ENCODE results near the gene TPK1.

TPK1 gene

GRCh38 chr7:144873316-144873845, 37.5 kb upstream of the TPK1 start:
- Histone ChIP-seq H3K9me3 (ENCODE audit: control insufficient read depth, insufficient read depth, low read length) (no peaks in the 10 kb centered on the region), H3K4me3 (ENCODE audit: low read length) (no peak overlapping the region), H3K27me3 (ENCODE audit: control insufficient read depth, low read length) (0 out of 2 replicates have a peak, but pooled peaks cover 3% of the 10 kb centered on the region), H3F3A (ENCODE audit: control insufficient read depth, insufficient read depth) (no peaks in the 10 kb centered on the region), H3K27ac (ENCODE audit: low read depth, low read length) (no peak overlapping the region), H4K20me1 (ENCODE audit: control insufficient read depth, insufficient read depth, low read depth, low read length) (no peaks in the 10 kb centered on the region), H3K9me2 (replicated peaks; ENCODE audit: control insufficient read depth, low read length) (no peaks in the 10 kb centered on the region), H3K79me2 (ENCODE audit: control insufficient read depth, low read length) (no peaks in the 10 kb centered on the region), H3K4me1 (ENCODE audit: control insufficient read depth, low read length) (no peaks in the 10 kb centered on the region), H3K36me3 (ENCODE audit: control insufficient read depth, low read length) (no peaks in the 10 kb centered on the region), H3K4me2 (ENCODE audit: low read length) (no peak overlapping the region)
- no peak for TF ChIP-seq EZH2phosphoT487 (IDR thresholded peaks at IDR 0.05; ENCODE audit: borderline replicate concordance, low read length)
- TF ChIP-seq CTCF (IDR thresholded peaks at IDR 0.05; ENCODE audit: low read depth, low read length, poor library complexity, severe bottlenecking) = no peak

GRCh38 chr7:144869082-144869481, 33.2 kb upstream of the TPK1 start:
- Histone ChIP-seq H3K4me3 (ENCODE audit: low read length) (no peak overlapping the region), H3K4me1 (ENCODE audit: control insufficient read depth, low read length) (no peaks in the 10 kb centered on the region), H3K27me3 (ENCODE audit: control insufficient read depth, low read length) (0 out of 2 replicates have a peak, but pooled peaks cover 4% of the 10 kb centered on the region), H3K27ac (ENCODE audit: low read depth, low read length) (no peak overlapping the region), H3K9me2 (replicated peaks; ENCODE audit: control insufficient read depth, low read length) (no peaks in the 10 kb centered on the region), H3K9me3 (ENCODE audit: control insufficient read depth, insufficient read depth, low read length) (no peaks in the 10 kb centered on the region), H3F3A (ENCODE audit: control insufficient read depth, insufficient read depth) (no peaks in the 10 kb centered on the region), H4K20me1 (ENCODE audit: control insufficient read depth, insufficient read depth, low read depth, low read length) (no peaks in the 10 kb centered on the region), H3K4me2 (ENCODE audit: low read length) (no peak overlapping the region), H3K79me2 (ENCODE audit: control insufficient read depth, low read length) (no peaks in the 10 kb centered on the region), H3K36me3 (ENCODE audit: control insufficient read depth, low read length) (no peaks in the 10 kb centered on the region)
- TF ChIP-seq CTCF (IDR thresholded peaks at IDR 0.05; ENCODE audit: low read depth, low read length, poor library complexity, severe bottlenecking) (no peak), EZH2phosphoT487 (IDR thresholded peaks at IDR 0.05; ENCODE audit: borderline replicate concordance, low read length) (no peak)

- no peaks in the 10 kb centered on the region for H3K9me3 ChIP-seq (ENCODE audit: control insufficient read depth, insufficient read depth, low read length)
- no peak overlapping the region for H3K27ac ChIP-seq (ENCODE audit: low read depth, low read length)
- H3K4me2 ChIP-seq (ENCODE audit: low read length) = no peak overlapping the region
- H3K36me3 ChIP-seq (ENCODE audit: control insufficient read depth, low read length) = no peaks in the 10 kb centered on the region
- H3K9me2 ChIP-seq (replicated peaks; ENCODE audit: control insufficient read depth, low read length) = no peaks in the 10 kb centered on the region
- no peak for TF ChIP-seq EZH2phosphoT487 (IDR thresholded peaks at IDR 0.05; ENCODE audit: borderline replicate concordance, low read length)
- TF ChIP-seq CTCF (IDR thresholded peaks at IDR 0.05; ENCODE audit: low read depth, low read length, poor library complexity, severe bottlenecking) = no peak
- no peaks in the 10 kb centered on the region for H4K20me1 ChIP-seq (ENCODE audit: control insufficient read depth, insufficient read depth, low read depth, low read length)
- no peaks in the 10 kb centered on the region for H3F3A ChIP-seq (ENCODE audit: control insufficient read depth, insufficient read depth)
- no peak overlapping the region for H3K4me3 ChIP-seq (ENCODE audit: low read length)
- H3K27me3 ChIP-seq (ENCODE audit: control insufficient read depth, low read length) = peaks cover 7% of the 10 kb centered on the region; the same call in 1 of the 2 replicates
- H3K79me2 ChIP-seq (ENCODE audit: control insufficient read depth, low read length) = no peaks in the 10 kb centered on the region
- H3K4me1 ChIP-seq (ENCODE audit: control insufficient read depth, low read length) = no peaks in the 10 kb centered on the region
These were observed 30.3 kb upstream of the TPK1 start for GRCh38 chr7:144866189-144866588.

Measured in DOHH2 (cell line).